Ishikawa (cell line): ENCODE results near the gene CACNA1H.

Experiments used
- CEBPB ChIP-seq: IDR thresholded peaks from 2 replicates; pipeline ENCODE4 v1.6.1; 2012
- CREB1 ChIP-seq: IDR thresholded peaks from 2 replicates; pipeline ENCODE4 v1.6.1; 2012; ENCODE audit warnings: low read depth
- EGR1 ChIP-seq: IDR thresholded peaks from 2 replicates; pipeline ENCODE4 v1.6.1; 2012
- EP300 ChIP-seq: IDR thresholded peaks from 2 replicates; pipeline ENCODE4 v1.6.1; 2012; ENCODE audit warnings: borderline replicate concordance
- FOXM1 ChIP-seq: IDR thresholded peaks from 2 replicates; pipeline ENCODE4 v1.6.1; 2012; ENCODE audit warnings: low read depth, borderline replicate concordance
- MAX ChIP-seq: IDR thresholded peaks from 2 replicates; pipeline ENCODE4 v1.6.1; 2012
- NFIC ChIP-seq: IDR thresholded peaks from 2 replicates; pipeline ENCODE4 v1.6.1; 2012
- RAD21 ChIP-seq: IDR thresholded peaks from 2 replicates; pipeline ENCODE4 v1.6.1; 2012; ENCODE audit warnings: low read depth
- REST ChIP-seq: IDR thresholded peaks from 2 replicates; pipeline ENCODE4 v1.6.1; 2012; ENCODE audit warnings: low read depth, mild to moderate bottlenecking
- TAF1 ChIP-seq: IDR thresholded peaks from 2 replicates; pipeline ENCODE4 v1.6.1; 2012; ENCODE audit warnings: low read depth, mild to moderate bottlenecking
- TCF12 ChIP-seq: IDR thresholded peaks from 2 replicates; pipeline ENCODE4 v1.6.1; 2012; ENCODE audit warnings: low read depth
- TEAD4 ChIP-seq: IDR thresholded peaks from 2 replicates; pipeline ENCODE4 v1.6.1; 2012
- USF1 ChIP-seq: IDR thresholded peaks from 2 replicates; pipeline ENCODE4 v1.6.1; 2012
- YY1 ChIP-seq: IDR thresholded peaks from 2 replicates; pipeline ENCODE4 v1.6.1; 2012; ENCODE audit warnings: low read depth
- ZBTB7A ChIP-seq: IDR thresholded peaks from 2 replicates; pipeline ENCODE4 v1.6.1; 2012; ENCODE audit warnings: low read depth

The CACNA1H gene

GRCh38 chr16:1112506-1113184, 40.3 kb upstream of the CACNA1H start:
- TF ChIP-seq USF1: no peak
- no peak for TF ChIP-seq FOXM1
- TF ChIP-seq CEBPB: no peak
- no peak for TF ChIP-seq YY1
- TF ChIP-seq CREB1: no peak
- no peak for TF ChIP-seq MAX
- TF ChIP-seq TCF12: no peak
- TF ChIP-seq NFIC: no peak
- TF ChIP-seq TEAD4: no peak
- TF ChIP-seq EGR1: no peak
- no peak for TF ChIP-seq TAF1
- no peak for TF ChIP-seq RAD21
- TF ChIP-seq ZBTB7A: no peak
- TF ChIP-seq EP300: no peak
- TF ChIP-seq REST: no peak

- TF ChIP-seq MAX: no peak
- TF ChIP-seq USF1: no peak
- TF ChIP-seq NFIC: no peak
- TF ChIP-seq FOXM1: no peak
- TF ChIP-seq EP300: no peak
- TF ChIP-seq CREB1: no peak
- TF ChIP-seq TEAD4: no peak
- TF ChIP-seq TAF1: no peak
- no peak for TF ChIP-seq CEBPB
- no peak for TF ChIP-seq ZBTB7A
- TF ChIP-seq YY1: no peak
- no peak for TF ChIP-seq REST
- no peak for TF ChIP-seq EGR1
- TF ChIP-seq TCF12: no peak
These were observed 39.4 kb upstream of the CACNA1H start for GRCh38 chr16:1113489-1113888.

- TF ChIP-seq TAF1: no peak
- no peak for TF ChIP-seq USF1
- no peak for TF ChIP-seq EP300
- TF ChIP-seq FOXM1: no peak
- TF ChIP-seq CEBPB: no peak
- TF ChIP-seq REST: no peak
- no peak for TF ChIP-seq NFIC
- TF ChIP-seq CREB1: no peak
- TF ChIP-seq YY1: no peak
These were observed 38.9 kb upstream of the CACNA1H start for GRCh38 chr16:1113889-1114526.

- no peak for TF ChIP-seq EGR1
- TF ChIP-seq EP300: no peak
- no peak for TF ChIP-seq MAX
- no peak for TF ChIP-seq TEAD4
- no peak for TF ChIP-seq YY1
- TF ChIP-seq FOXM1: no peak
- TF ChIP-seq RAD21: no peak
- TF ChIP-seq TAF1: no peak
- TF ChIP-seq CREB1: no peak
These were observed 36.2 kb upstream of the CACNA1H start for GRCh38 chr16:1116693-1117077.
